Progenitor cell of endocrine pancreas (in vitro differentiated cells): ENCODE measurements around the gene ARSJ. TPM values are rescaled to one million over a fixed set of nuclear protein-coding genes. Genes with fewer than 3 reads are reported as not detected.

Source experiments
- DNase-seq: peaks from one replicate; pipeline ENCODE4 v3.0.0; 2021; ENCODE audit warnings: low spot score; ENCODE audit not compliant: unreplicated experiment
- H3K27ac Mint-ChIP-seq: 2 replicates; pipeline ENCODE4 v1.8.0; 2021; ENCODE audit warnings: mild to moderate bottlenecking, moderate library complexity, mixed read lengths
- H3K27me3 Mint-ChIP-seq: 2 replicates; pipeline ENCODE4 v1.8.0; 2021; ENCODE audit warnings: mixed read lengths
- H3K36me3 Mint-ChIP-seq: 2 replicates; pipeline ENCODE4 v1.8.0; 2022; ENCODE audit warnings: mixed read lengths; ENCODE audit not compliant: insufficient read depth
- H3K4me1 Mint-ChIP-seq: 2 replicates; pipeline ENCODE4 v1.8.0; 2021; ENCODE audit warnings: low read depth, mixed read lengths
- H3K4me3 Mint-ChIP-seq: 2 replicates; pipeline ENCODE4 v1.8.0; 2021; ENCODE audit warnings: low read depth, mild to moderate bottlenecking, moderate library complexity, mixed read lengths
- H3K9me3 Mint-ChIP-seq: 2 replicates; pipeline ENCODE4 v1.8.0; 2021; ENCODE audit warnings: low read depth, mixed read lengths
- total RNA-seq: library from RNA; stranded (reverse); gene quantifications from 2 replicates; pipeline ENCODE4 v1.2.1, GENCODE V29; 2021
- TF ChIP-seq, protein P1 (sequence below): fragments of 200-600 bp; sonication (generic); IDR thresholded peaks from one replicate; pipeline ENCODE4 v1.5.0; 2021; ENCODE audit warnings: antibody characterized with exemption, mild to moderate bottlenecking; ENCODE audit not compliant: unreplicated experiment

The ARSJ gene
- total RNA-seq, 1 donor from 2014 or later: 0.46 TPM

DNA sequence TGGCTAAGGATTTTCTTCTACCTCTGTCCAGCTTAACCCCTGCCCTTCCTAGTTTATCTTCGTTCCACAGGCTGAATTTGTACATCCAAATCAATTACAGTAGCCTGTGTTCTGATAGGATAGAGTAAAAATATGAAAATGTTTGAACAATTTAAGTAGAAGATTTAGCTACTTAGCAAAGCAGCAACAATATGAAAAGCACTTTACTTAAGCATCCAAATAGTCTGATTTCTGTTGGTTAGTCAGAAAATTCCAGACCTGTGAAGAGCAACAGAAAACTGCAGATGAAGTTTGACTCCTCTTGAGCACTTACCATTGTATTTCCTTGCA, 2.0 kb downstream of the ARSJ start:
- Mint-ChIP-seq H3K27me3 (peaks cover 55% of the 10 kb centered on the region), H3K27ac (no peak overlapping the region), H3K36me3 (no peaks in the 10 kb centered on the region), H3K4me3 (no peak overlapping the region), H3K9me3 (peaks cover 11% of the 10 kb centered on the region), H3K4me1 (peaks cover 14% of the 10 kb centered on the region)
- no peak for DNase-seq
- TF ChIP-seq, protein P1, sequence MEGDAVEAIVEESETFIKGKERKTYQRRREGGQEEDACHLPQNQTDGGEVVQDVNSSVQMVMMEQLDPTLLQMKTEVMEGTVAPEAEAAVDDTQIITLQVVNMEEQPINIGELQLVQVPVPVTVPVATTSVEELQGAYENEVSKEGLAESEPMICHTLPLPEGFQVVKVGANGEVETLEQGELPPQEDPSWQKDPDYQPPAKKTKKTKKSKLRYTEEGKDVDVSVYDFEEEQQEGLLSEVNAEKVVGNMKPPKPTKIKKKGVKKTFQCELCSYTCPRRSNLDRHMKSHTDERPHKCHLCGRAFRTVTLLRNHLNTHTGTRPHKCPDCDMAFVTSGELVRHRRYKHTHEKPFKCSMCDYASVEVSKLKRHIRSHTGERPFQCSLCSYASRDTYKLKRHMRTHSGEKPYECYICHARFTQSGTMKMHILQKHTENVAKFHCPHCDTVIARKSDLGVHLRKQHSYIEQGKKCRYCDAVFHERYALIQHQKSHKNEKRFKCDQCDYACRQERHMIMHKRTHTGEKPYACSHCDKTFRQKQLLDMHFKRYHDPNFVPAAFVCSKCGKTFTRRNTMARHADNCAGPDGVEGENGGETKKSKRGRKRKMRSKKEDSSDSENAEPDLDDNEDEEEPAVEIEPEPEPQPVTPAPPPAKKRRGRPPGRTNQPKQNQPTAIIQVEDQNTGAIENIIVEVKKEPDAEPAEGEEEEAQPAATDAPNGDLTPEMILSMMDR: no peak

DNA sequence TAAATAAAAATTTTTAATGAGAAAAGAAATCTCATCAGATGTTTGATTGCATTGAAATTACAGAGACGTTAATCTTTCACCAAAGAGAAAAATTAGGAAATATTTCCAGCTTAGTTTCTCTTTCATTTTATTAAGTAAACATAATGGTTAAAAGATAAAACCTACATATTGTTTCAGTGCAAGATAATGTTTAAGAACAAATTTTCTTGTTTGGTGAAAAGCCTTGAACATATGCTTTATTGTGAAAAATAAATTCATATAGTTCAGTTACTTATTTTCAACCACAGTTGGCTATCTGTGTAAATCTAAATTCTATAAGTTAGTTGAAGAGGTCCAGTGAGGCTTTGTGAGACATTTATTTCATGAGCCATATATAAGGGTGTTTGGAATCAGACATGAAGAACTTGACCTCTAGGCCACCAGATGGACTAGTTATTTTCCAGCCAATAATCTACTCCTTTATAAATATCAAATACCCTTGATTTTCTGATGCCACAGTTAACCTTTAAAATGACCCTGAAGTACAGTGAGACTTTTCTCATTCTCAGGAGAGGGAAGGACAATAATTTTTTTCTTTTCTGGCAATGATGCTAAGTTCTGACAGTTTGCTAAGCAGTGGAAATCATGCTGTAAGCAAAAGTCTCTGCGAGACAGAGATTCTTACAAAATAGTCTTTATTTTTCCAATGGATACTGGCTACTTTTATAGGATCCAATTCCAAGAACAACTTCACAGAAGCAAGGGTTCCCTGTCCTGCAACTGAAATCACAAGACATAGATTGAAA, 2.5 kb downstream of the ARSJ start:
- DNase-seq: no peak
- H3K4me3 Mint-ChIP-seq: no peak overlapping the region
- peaks cover 52% of the 10 kb centered on the region for H3K27me3 Mint-ChIP-seq
- H3K9me3 Mint-ChIP-seq: peaks cover 11% of the 10 kb centered on the region
- H3K36me3 Mint-ChIP-seq: no peaks in the 10 kb centered on the region
- H3K27ac Mint-ChIP-seq: no peak overlapping the region
- TF ChIP-seq, protein P1: no peak
- H3K4me1 Mint-ChIP-seq: peaks cover 14% of the 10 kb centered on the region

DNA sequence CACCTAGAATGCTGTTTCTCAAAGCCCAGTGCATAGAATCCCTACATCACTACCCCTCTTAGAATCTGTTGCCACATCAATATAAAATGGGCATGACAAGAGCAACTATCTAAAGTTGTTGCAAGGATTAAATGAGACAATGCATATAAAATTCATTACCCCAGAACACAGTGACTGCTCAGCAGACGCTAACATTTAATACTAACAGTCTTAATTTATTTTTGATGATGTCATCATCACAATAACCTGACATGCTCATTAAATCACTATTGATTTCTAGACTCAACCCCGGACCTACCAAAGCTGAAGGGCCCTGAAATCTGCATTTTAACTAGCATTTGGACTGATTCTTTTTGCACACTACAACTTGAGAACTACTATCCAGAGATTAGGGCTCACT, 3.9 kb downstream of the ARSJ start:
- Mint-ChIP-seq H3K4me1 (peaks cover 14% of the 10 kb centered on the region), H3K27me3 (peaks cover 41% of the 10 kb centered on the region), H3K27ac (no peak overlapping the region), H3K4me3 (no peak overlapping the region), H3K36me3 (no peaks in the 10 kb centered on the region), H3K9me3 (peaks cover 11% of the 10 kb centered on the region)
- TF ChIP-seq, protein P1: no peak
- DNase-seq: no peak

DNA sequence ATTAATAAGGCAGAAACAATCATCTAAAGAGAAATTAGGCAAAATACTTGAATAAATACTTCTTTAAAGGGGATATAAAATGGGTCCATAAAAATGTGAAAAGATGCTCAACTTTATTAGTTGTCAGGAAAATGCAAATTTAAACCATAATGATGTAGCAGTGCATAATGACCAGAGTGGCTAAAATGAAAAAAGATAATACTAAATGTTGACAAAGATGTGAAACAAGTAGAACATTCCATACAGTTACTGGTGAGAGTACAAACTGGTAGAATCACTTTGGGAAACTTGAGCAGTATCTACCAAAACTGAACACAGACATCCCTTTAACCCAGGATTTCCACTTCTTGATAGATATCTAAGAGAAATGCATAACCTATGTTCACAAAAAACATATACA, 5.0 kb downstream of the ARSJ start:
- Mint-ChIP-seq H3K27me3 (peaks cover 33% of the 10 kb centered on the region), H3K4me3 (no peak overlapping the region), H3K9me3 (peaks cover 11% of the 10 kb centered on the region), H3K36me3 (no peaks in the 10 kb centered on the region), H3K27ac (no peak overlapping the region), H3K4me1 (peaks cover 6% of the 10 kb centered on the region)
- DNase-seq: no peak
- TF ChIP-seq, protein P1: no peak

DNA sequence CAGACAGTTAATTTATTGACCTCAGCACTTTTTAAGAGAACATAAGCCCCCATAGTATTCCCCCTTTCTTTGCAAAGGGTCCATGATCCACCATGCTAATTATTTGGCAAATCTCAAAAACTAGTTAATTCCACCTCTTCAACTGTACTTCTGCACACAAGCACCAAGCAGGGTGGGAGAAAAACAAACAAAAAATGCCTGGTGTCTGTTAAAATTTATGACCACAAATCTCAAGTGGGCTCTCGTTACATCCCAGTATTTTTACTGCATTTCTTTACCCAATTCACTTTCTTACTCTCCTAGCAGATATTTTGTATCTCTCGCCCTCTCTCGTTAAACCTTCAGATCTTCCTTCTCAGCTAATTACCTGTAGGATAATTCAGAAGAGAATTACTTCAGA, 6.1 kb downstream of the ARSJ start:
- no peak for DNase-seq
- no peak overlapping the region for H3K27ac Mint-ChIP-seq
- H3K36me3 Mint-ChIP-seq: no peaks in the 10 kb centered on the region
- TF ChIP-seq, protein P1: no peak
- no peaks in the 10 kb centered on the region for H3K4me1 Mint-ChIP-seq
- H3K9me3 Mint-ChIP-seq: peaks cover 11% of the 10 kb centered on the region
- H3K27me3 Mint-ChIP-seq: peaks cover 21% of the 10 kb centered on the region
- H3K4me3 Mint-ChIP-seq: no peak overlapping the region
